LoVo (cell line): ENCODE results near the gene COLGALT1.
A peak's percentile ranks its signal among the peaks of the same experiment; 100 is the strongest.
"Not testable (repeated sequence)": the region's sequence is repeated elsewhere in the genome, so short reads cannot be mapped to it uniquely, and the experiment has no call there.

Source experiments
- DNase-seq: peaks from one replicate; pipeline ENCODE4 v3.0.0-alpha.2; 2016; ENCODE audit warnings: low spot score

Gene COLGALT1

DNA sequence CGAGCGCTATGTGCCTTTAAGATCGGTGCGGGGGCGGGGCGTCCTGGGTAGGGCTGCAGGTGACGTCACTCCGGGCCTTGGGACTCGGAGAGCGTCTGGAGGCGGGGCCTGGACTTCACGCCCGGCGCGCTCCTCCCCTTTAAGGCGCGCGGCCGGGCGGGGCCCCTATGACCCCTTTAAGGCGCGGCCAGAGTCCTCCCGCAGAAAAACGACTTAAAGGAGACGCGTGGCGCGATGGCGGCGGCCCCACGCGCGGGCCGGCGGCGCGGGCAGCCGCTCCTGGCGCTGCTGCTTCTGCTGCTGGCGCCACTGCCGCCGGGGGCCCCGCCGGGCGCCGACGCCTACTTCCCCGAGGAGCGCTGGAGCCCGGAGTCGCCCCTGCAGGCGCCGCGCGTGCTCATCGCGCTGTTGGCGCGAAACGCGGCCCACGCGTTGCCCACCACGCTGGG is at the start of gene COLGALT1:
TSS of gene COLGALT1 (plus strand) at position 170 of the 449 bp plus-strand sequence. CDS start at position 235, 65 bp downstream.
- peak; percentile 99 for DNase-seq

DNA sequence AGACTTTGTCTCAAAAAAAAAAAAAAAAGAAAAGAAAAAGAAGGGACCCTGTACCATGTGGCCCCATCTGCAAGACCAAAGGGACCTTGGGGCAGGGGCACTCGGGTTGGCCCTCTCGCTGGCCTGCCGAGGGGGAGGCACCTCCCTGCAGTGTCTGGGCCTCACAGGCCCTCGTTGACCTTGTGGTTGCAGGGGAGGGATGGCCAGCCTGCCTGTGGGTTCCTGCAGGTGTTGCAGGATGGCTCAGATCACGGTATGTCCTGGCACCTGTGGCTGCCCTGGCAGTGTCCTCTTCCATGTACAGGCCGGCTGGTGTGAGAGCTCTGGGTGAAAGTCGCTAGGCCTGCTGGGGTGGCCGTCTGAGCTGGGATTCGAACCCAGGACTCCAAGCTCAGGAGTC is 48.7 kb upstream of the COLGALT1 start:
- DNase-seq: no peak

- not testable (repeated sequence) for DNase-seq
Measured at GRCh38 chr19:17508558-17508933, 46.9 kb upstream of the COLGALT1 start.

GRCh38 chr19:17510220-17510993 is 45.0 kb upstream of the COLGALT1 start:
- no peak for DNase-seq

GRCh38 chr19:17511724-17512573 is 43.5 kb upstream of the COLGALT1 start:
- peak; percentile 63 for DNase-seq

DNA sequence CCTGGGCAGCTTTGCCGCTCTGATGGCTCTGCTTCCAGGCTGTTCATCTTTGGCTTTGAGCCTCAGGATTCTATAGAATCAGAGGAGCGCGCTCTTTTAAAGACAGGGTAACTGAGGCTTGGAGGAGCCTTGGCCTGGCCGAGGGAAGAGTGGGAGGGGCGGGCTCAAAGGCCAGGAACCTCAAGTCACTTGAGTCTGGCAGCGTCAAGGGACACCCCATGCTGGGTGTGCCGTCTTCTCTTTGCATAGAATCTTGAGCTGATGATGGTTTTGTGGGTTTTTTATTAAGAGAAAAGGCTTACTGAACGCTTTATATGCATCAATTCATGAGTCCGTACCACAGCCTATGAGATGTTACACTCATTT is 42.9 kb upstream of the COLGALT1 start:
- DNase-seq: no peak

DNA sequence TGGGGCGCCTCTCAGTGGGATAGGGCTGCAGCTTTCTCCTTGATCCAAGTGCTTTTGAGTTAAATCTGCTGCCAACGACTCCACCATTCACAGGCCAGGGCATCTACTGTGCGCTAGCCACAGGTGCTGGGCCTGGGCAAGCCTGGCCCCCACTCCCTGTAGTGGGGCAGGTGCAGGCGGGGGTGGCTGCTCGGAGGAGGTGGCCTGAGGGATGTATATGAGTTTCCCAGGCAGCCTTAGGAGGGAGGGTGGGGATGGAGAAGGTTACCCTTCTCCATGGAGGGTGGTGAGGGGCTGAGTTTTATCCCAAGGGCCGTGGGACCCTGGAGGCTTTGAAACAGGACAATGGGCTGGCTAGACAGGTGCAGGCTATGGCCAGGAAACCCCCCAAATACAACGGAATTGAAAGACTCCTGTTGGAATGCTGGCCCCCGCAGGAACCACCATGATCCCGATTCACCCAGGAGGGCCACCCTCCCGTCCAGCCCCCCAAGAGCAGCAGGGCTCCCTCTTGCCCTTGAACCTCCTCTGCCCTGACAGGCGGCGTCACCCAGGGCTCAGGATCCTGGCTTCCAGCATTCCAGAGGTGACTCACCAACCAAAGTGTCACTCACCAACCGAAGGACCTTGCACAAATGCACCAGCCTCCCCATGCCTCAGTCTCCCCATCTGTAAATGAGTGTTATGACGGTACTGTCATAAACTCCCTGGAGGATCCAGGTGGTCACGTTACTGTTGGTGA is 39.9 kb upstream of the COLGALT1 start:
- no peak for DNase-seq

GRCh38 chr19:17517898-17518297 is 37.6 kb upstream of the COLGALT1 start:
- DNase-seq: no peak

DNA sequence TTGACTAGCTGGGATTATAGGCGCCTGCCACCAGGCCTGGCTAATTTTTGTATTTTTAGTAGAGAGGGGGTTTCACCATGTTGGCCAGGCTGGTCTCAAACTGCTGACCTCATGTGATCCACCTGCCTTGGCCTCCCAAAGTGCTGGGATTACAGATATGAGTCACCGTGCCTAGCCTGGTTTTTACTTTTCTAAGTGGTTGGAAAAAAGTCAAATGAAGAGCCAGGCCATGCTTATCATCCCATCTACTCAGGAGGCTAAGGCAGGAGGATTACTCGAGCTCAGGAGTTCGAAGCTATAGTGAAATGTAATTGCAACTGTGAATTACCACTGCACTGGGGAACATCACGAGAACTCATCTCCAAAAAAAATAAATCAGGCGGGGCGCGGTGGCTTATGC is 36.8 kb upstream of the COLGALT1 start:
- not testable (repeated sequence) for DNase-seq

GRCh38 chr19:17519967-17520366 is 35.5 kb upstream of the COLGALT1 start:
- DNase-seq: no peak

DNA sequence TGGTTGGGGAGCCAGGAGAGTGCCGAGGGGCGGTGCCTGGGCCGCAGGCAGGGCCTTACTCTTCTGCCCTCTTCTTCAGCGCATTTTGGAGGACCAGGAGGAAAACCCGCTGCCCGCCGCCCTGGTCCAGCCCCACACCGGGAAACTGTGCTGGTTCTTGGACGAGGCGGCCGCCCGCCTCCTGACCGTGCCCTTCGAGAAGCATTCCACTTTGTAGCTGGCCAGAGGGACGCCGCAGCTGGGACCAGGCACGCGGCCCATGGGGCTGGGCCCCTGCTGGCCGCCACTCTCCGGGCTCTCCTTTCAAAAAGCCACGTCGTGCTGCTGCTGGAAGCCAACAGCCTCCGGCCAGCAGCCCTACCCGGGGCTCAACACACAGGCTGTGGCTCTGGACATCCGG is 34.6 kb upstream of the COLGALT1 start:
- no peak for DNase-seq

DNA sequence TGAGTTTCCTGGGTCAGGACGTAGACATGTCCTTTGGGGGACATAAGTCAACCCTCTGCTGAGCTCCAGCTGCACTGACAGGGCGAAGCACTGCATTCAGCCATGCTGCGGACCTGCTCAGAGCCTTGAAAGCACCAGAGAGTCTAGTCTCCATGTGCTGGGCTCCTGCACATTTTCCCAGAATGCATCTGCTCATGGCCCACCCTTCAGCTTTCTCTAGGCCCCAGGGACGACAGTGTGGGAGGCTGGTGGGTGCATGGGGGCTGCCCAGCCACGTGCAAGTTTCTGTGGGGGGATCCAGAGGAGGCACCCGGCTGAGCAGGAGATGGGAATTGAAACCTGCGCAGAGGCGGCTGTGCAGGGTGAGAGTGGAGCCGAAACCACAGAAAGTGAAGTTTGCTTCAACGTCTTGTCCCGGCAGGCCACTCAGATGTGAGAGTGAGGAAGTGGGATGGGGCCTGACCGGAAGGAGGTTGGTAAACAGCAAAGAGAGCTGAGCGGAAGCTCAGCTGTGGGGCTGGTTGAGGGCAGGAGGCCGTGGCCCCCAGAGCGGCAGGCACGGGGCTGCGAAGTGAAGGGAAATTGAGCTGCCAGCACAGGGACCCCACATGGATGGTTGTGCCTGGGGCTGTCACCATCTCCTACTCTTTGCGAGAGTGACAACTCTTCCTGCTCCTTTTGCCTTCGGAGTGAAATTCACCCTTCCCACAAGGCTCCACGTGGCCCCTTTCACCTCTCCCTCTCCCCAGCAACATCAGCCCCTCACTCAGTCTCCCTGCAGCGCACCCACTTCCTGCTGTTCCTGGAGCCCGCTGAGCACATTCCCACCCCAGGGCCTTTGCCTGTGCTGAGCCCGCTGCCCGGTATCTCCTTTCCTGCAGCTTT is 32.2 kb upstream of the COLGALT1 start:
- no peak for DNase-seq

DNA sequence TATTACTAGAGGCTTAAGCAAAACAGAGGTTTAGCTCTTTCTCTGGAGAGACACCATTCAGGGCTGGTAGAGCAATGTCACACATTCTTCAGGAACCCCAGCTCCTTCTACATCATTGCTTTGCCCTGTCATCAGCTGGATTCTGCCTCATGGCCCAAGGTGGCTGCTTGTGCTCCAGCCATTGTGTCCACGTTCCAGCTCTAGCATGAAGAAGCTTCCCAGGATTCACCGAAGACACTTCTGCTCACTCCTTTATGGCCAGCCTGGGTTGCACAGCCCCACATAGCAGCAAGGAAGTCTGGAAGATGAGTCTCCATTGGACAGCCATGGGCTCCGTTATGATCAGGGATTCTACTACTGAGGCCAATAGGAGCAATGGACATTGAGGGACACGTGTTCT is 30.8 kb upstream of the COLGALT1 start:
- no peak for DNase-seq

DNA sequence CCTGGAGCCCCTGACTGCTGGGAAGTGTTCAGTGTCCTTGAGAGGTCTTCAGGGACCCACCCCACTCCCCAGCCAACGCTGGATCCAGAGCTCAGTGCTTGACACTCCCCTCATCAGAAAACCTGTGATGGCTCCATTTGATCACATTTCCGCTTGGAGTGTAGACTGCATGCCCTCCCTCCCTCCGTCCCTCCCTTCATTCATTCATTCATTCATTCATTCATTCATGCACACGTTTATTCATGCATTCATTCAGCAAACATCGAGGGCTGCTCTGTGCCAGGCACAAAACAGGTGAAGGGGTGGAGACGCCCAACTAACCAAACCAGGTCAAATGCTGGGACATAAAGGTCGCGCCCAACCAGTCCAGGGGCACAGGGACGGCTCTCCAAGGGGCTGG is 30.3 kb upstream of the COLGALT1 start:
- DNase-seq: no peak

DNA sequence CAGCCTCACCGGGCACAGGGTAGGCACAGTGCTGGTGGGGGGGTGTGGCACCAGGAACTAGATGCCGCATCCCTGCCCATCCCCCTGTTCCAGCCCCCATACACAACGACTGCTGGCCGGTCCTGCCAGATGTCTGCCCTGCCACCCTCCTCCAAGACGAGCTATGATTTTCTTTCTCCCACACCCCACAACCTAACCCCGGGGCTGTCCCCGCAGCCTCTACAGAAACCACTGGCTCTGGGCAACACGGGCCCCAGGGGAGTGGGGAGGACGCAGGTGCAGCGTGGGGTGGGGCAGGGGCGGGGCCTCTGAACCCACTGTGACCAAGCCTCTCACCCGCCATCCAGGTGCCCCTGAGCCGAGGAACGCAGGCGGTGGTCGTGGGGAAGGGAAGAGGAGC is 28.5 kb upstream of the COLGALT1 start:
- DNase-seq: no peak

DNA sequence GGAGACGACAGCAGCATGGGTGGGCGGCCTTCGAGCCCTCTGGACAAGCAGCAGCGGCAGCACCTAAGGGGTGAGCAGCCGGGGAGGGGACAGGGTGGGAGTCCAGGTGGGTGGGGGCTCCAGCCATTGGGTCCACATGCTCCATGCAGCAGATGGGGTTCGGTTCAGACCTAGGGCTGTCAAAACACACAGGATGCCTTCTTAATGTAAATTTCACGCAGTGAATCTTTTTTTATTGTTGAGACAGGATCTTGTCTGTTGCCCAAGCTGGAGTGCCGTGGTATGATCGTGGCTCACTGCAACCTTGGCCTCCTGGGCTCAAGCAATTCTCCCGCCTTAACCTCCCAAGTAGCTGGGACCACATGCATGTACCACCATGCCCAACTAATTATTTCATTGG is 28.1 kb upstream of the COLGALT1 start:
- DNase-seq: no peak

DNA sequence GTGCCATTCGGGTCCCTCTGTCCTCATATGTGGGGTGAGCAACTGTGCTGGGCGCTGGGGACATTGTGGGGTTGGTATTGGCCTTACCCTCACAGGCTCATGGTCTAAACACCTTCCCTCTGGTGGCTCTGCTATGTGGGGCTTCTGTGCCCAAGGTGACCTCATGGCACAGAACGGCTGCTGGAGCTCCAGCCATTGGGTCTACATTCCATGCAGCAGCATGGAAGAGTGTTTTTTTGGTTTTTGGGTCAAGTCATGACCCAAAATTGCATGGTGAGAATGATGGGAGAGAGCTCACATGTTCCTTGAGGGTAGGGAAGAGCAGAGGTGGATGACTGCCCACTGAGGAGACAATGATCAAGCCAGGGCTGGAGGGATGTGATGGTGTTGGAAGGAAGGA is 26.8 kb upstream of the COLGALT1 start:
- no peak for DNase-seq

DNA sequence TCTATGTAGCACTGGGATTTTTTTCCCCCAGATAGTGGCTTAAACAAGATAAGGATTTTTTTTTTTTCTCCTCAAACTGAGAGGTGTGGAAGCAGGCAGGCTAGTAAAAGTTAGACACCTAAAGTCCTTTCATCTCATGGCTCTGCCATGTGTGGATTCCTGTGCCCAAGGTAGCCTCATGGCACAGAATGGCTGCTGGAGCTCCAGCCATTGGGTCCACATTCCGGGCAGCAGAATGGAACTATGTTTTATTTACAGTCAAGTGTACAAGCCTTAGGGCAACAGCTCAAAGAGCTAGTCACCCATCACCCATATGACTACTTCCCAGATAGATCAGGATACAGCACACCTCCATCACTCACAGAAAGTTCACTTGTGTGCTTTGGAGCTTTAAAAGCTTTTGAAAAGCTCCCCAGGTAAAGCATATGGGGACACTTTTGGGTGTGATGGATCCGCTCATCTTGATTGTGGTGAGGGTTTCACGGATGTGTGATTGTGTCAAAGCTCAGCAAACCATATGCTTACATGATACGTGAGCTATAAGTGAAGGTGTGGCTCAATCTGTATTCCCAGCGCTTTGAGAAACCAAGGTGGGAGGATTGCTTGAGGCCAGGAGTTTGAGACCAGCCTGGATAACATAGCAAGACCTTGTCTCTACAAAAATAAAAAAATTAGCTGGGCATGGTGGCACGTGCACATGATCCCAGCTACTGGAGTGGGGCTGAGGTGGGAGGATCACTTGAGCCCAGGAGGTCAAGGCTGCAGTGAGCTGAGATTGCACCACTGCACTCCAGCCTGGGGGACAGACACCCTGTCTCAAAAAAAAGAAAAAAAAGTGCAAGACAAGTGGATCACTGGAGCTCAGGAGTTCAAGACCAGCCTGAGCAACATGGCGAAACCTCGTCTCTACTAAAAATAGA is 25.9 kb upstream of the COLGALT1 start:
- no peak for DNase-seq

GRCh38 chr19:17530586-17530985 is 24.9 kb upstream of the COLGALT1 start:
- DNase-seq: no peak

DNA sequence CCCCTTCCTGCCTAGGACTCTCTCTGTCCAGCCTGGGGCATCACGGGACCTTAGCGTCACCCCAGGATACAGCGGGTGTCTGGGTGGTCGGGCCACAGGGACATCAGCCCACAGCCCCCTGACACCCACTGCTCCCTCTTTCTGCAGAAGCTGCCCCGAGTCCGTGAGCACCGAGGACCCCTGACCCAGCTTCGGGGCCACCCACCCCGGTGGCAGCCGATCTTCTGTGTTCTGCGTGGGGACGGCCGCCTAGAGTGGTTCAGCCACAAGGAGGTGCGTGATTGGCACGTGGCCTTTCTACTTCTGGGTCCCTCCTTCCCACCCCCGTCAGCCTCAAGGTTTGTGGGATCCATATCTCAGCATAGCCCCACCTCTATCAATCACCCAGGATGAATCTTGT is 23.3 kb upstream of the COLGALT1 start:
- no peak for DNase-seq

GRCh38 chr19:17532557-17532956 is 22.9 kb upstream of the COLGALT1 start:
- no peak for DNase-seq
